Measurements from ENCODE around the gene CAMSAP1.

The CAMSAP1 gene

GRCh38 chr9:135910216-135910615 lies 2.9 kb upstream of the CAMSAP1 start:
- Histone ChIP-seq H4K91ac (ENCODE audit: low read depth, low read length, poor library complexity) (no peak overlapping the region), H3K9ac (ENCODE audit: low read depth, low read length, poor library complexity) (no peak overlapping the region), H3K79me1 (ENCODE audit: low read depth, low read length) (peaks cover 3% of the 10 kb centered on the region), H4K8ac (ENCODE audit: low read depth, low read length) (no peak overlapping the region), H2BK15ac (ENCODE audit: low read length) (no peak overlapping the region), H3K18ac (ENCODE audit: low read length) (no peak overlapping the region), H3K4me3 (ENCODE audit: low read length in 2 of 2) (no peak overlapping the region), H3K27me3 (ENCODE audit: control insufficient read depth in 3 of 3, insufficient read depth in 3 of 3, low read depth in 1 of 3, low read length in 3 of 3) (no peaks in the 10 kb centered on the region), H2BK12ac (ENCODE audit: low read length) (no peak overlapping the region), H3K4ac (ENCODE audit: low read length) (no peak overlapping the region), H3K36me3 (replicated peaks in 1 of 2; ENCODE audit: control insufficient read depth in 2 of 2, insufficient read depth in 2 of 2, low read length in 2 of 2) (peaks cover 30 to 67% of the 10 kb centered on the region in 2 donors), H3K4me1 (ENCODE audit: control insufficient read depth in 2 of 2, insufficient read depth in 1 of 2, low read depth in 1 of 2, low read length in 2 of 2) (peaks cover 8 to 12% of the 10 kb centered on the region in 2 donors), H2BK120ac (ENCODE audit: low read depth, low read length) (no peak overlapping the region), H3K23ac (ENCODE audit: low read depth, low read length, poor library complexity) (no peak overlapping the region), H2AFZ (ENCODE audit: low read length) (no peak overlapping the region), H3K14ac (ENCODE audit: low read length) (no peak overlapping the region), H2BK5ac (ENCODE audit: low read length) (no peak overlapping the region), H3K27ac (replicated peaks; ENCODE audit: low read length) (no peak overlapping the region), H3K9me3 (replicated peaks in 1 of 2; ENCODE audit: control insufficient read depth in 2 of 2, insufficient read depth in 1 of 2, low read depth in 1 of 2, low read length in 2 of 2) (peaks cover 26 to 51% of the 10 kb centered on the region in 2 donors), H2AK5ac (ENCODE audit: low read depth, low read length) (no peak overlapping the region), H3K4me2 (ENCODE audit: insufficient read depth, low read length, poor library complexity, severe bottlenecking) (no peak overlapping the region)
- DNase-seq (ENCODE audit: low spot score): no peak
- WGBS, 2 donors (ENCODE audit: extremely low coverage in 2 of 2, insufficient read length in 2 of 2, insufficient replicate concordance in 1 of 2): no CpG with 5 or more reads among the region's 2 CpGs

DNA sequence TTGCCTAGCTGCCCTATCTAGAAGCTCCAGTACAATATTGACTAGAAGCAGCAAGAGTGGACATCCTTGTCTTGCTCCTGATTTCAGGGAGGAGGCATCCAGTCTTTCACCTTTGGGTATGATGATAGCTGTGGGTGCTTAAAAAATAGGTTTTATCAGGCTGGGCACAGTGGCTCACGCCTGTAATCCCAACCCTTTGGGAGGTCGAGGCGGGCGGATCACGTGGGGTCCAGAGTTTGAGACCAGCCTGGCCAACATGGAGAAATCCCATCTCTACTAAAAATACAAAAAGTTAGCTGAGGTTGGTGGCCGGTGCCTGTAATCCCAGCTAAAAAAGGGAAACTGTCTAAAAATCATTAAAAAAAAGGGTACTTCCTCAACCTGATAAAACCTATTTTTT lies 2.0 kb upstream of the CAMSAP1 start:
- no peak overlapping the region for H2BK5ac ChIP-seq (ENCODE audit: low read length)
- H3K36me3 ChIP-seq (replicated peaks in 1 of 2; ENCODE audit: control insufficient read depth in 2 of 2, insufficient read depth in 2 of 2, low read length in 2 of 2): peaks cover 21 to 67% of the 10 kb centered on the region in 2 donors
- no peak overlapping the region for H3K4me3 ChIP-seq (ENCODE audit: low read length in 2 of 2)
- no CpG with 5 or more reads among the region's 6 CpGs for WGBS, 2 donors (ENCODE audit: extremely low coverage in 2 of 2, insufficient read length in 2 of 2, insufficient replicate concordance in 1 of 2)
- no peaks in the 10 kb centered on the region for H3K27me3 ChIP-seq (ENCODE audit: control insufficient read depth in 3 of 3, insufficient read depth in 3 of 3, low read depth in 1 of 3, low read length in 3 of 3)
- no peak overlapping the region for H4K8ac ChIP-seq (ENCODE audit: low read depth, low read length)
- H2BK15ac ChIP-seq (ENCODE audit: low read length): no peak overlapping the region
- no peak overlapping the region for H3K23ac ChIP-seq (ENCODE audit: low read depth, low read length, poor library complexity)
- peaks cover 18 to 44% of the 10 kb centered on the region in 2 donors for H3K9me3 ChIP-seq (replicated peaks in 1 of 2; ENCODE audit: control insufficient read depth in 2 of 2, insufficient read depth in 1 of 2, low read depth in 1 of 2, low read length in 2 of 2)
- H3K27ac ChIP-seq (replicated peaks; ENCODE audit: low read length): no peak overlapping the region
- H3K4ac ChIP-seq (ENCODE audit: low read length): no peak overlapping the region
- H3K79me1 ChIP-seq (ENCODE audit: low read depth, low read length): peaks cover 3% of the 10 kb centered on the region
- H3K18ac ChIP-seq (ENCODE audit: low read length): no peak overlapping the region
- H3K4me2 ChIP-seq (ENCODE audit: insufficient read depth, low read length, poor library complexity, severe bottlenecking): no peak overlapping the region
- H4K91ac ChIP-seq (ENCODE audit: low read depth, low read length, poor library complexity): no peak overlapping the region
- H2AFZ ChIP-seq (ENCODE audit: low read length): no peak overlapping the region
- H3K14ac ChIP-seq (ENCODE audit: low read length): no peak overlapping the region
- H2AK5ac ChIP-seq (ENCODE audit: low read depth, low read length): no peak overlapping the region
- no peak overlapping the region for H3K9ac ChIP-seq (ENCODE audit: low read depth, low read length, poor library complexity)
- no peak for DNase-seq (ENCODE audit: low spot score)
- peaks cover 8 to 12% of the 10 kb centered on the region in 2 donors for H3K4me1 ChIP-seq (ENCODE audit: control insufficient read depth in 2 of 2, insufficient read depth in 1 of 2, low read depth in 1 of 2, low read length in 2 of 2)
- H2BK12ac ChIP-seq (ENCODE audit: low read length): no peak overlapping the region
- H2BK120ac ChIP-seq (ENCODE audit: low read depth, low read length): no peak overlapping the region

- no peak overlapping the region for H3K9ac ChIP-seq (ENCODE audit: low read depth, low read length, poor library complexity)
Observed at GRCh38 chr9:135908754-135909204, 1.4 kb upstream of the CAMSAP1 start.

DNA sequence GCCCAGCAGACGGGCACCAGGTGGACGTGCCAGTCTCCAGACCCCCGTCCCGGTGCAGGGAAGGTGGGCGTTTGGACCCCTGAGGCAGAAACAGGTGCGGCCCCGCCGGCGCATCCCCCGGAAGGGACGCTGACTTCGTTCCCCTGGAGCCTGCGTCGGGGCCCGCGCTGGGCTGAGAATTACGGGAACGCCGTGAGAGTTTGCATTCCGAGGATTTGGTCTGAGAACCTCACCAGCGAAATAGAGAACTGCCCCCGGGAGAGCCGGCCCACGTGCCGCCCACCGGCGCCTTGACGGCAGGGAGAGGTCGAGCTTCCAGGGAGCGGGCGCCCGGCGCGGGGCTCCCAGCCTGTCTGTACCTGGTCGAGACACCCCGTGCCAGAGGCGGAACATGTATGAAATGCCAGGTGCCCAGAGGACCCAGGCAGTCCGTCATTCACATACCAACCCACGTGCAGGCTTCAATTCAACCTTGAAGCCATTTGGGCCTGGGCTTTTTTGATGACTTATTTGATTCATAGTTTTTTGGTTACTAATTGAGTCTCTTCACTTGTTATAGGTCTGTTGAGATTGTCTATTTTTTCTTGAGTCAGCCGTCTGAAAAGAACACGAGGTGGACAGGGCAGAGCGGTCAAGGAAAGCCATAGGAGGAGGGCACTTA lies 877 bp upstream of the CAMSAP1 start:
- Histone ChIP-seq H4K8ac (ENCODE audit: low read depth, low read length) (no peak overlapping the region), H3K79me1 (ENCODE audit: low read depth, low read length) (peaks cover 3% of the 10 kb centered on the region), H3K14ac (ENCODE audit: low read length) (peak overlapping the region; percentile 59), H2BK12ac (ENCODE audit: low read length) (no peak overlapping the region), H3K4ac (ENCODE audit: low read length) (no peak overlapping the region), H2AFZ (ENCODE audit: low read length) (peak overlapping the region; percentile 96), H3K4me3 (ENCODE audit: low read length in 2 of 2) (peak overlapping the region; percentile 84 to 88), H2BK15ac (ENCODE audit: low read length) (peak overlapping the region; percentile 51), H2AK5ac (ENCODE audit: low read depth, low read length) (peak overlapping the region; percentile 60), H3K23ac (ENCODE audit: low read depth, low read length, poor library complexity) (peak overlapping the region; percentile 89), H4K91ac (ENCODE audit: low read depth, low read length, poor library complexity) (no peak overlapping the region), H3K4me2 (ENCODE audit: insufficient read depth, low read length, poor library complexity, severe bottlenecking) (peak overlapping the region; percentile 93), H3K4me1 (ENCODE audit: control insufficient read depth in 2 of 2, insufficient read depth in 1 of 2, low read depth in 1 of 2, low read length in 2 of 2) (peaks cover 11 to 14% of the 10 kb centered on the region in 2 donors), H2BK5ac (ENCODE audit: low read length) (peak overlapping the region; percentile 40), H2BK120ac (ENCODE audit: low read depth, low read length) (no peak overlapping the region), H3K27ac (replicated peaks; ENCODE audit: low read length) (no peak overlapping the region), H3K27me3 (ENCODE audit: control insufficient read depth in 3 of 3, insufficient read depth in 3 of 3, low read depth in 1 of 3, low read length in 3 of 3) (no peaks in the 10 kb centered on the region), H3K9ac (ENCODE audit: low read depth, low read length, poor library complexity) (peak overlapping the region; percentile 78), H3K18ac (ENCODE audit: low read length) (peak overlapping the region; percentile 91), H3K36me3 (replicated peaks in 1 of 2; ENCODE audit: control insufficient read depth in 2 of 2, insufficient read depth in 2 of 2, low read length in 2 of 2) (peaks cover 15 to 67% of the 10 kb centered on the region in 2 donors), H3K9me3 (replicated peaks in 1 of 2; ENCODE audit: control insufficient read depth in 2 of 2, insufficient read depth in 1 of 2, low read depth in 1 of 2, low read length in 2 of 2) (peaks cover 11 to 43% of the 10 kb centered on the region in 2 donors)
- WGBS, 2 donors (ENCODE audit: extremely low coverage in 2 of 2, insufficient read length in 2 of 2, insufficient replicate concordance in 1 of 2): no CpG with 5 or more reads among the region's 42 CpGs
- DNase-seq (ENCODE audit: low spot score): no peak

More at GRCh38 chr9:135908754-135909204, 1.4 kb upstream of the CAMSAP1 start:
- no peak overlapping the region for H3K4ac ChIP-seq (ENCODE audit: low read length)
- H4K8ac ChIP-seq (ENCODE audit: low read depth, low read length): no peak overlapping the region
- H2BK5ac ChIP-seq (ENCODE audit: low read length): no peak overlapping the region
- H2BK15ac ChIP-seq (ENCODE audit: low read length): no peak overlapping the region
- H3K23ac ChIP-seq (ENCODE audit: low read depth, low read length, poor library complexity): no peak overlapping the region
- H3K36me3 ChIP-seq (replicated peaks in 1 of 2; ENCODE audit: control insufficient read depth in 2 of 2, insufficient read depth in 2 of 2, low read length in 2 of 2): peaks cover 18 to 67% of the 10 kb centered on the region in 2 donors
- H3K27me3 ChIP-seq (ENCODE audit: control insufficient read depth in 3 of 3, insufficient read depth in 3 of 3, low read depth in 1 of 3, low read length in 3 of 3): no peaks in the 10 kb centered on the region
- peaks cover 3% of the 10 kb centered on the region for H3K79me1 ChIP-seq (ENCODE audit: low read depth, low read length)
- no peak overlapping the region for H2AFZ ChIP-seq (ENCODE audit: low read length)
- no peak overlapping the region for H4K91ac ChIP-seq (ENCODE audit: low read depth, low read length, poor library complexity)
- H3K4me1 ChIP-seq (ENCODE audit: control insufficient read depth in 2 of 2, insufficient read depth in 1 of 2, low read depth in 1 of 2, low read length in 2 of 2): peaks cover 9 to 12% of the 10 kb centered on the region in 2 donors
- peaks cover 15 to 43% of the 10 kb centered on the region in 2 donors for H3K9me3 ChIP-seq (replicated peaks in 1 of 2; ENCODE audit: control insufficient read depth in 2 of 2, insufficient read depth in 1 of 2, low read depth in 1 of 2, low read length in 2 of 2)
- no CpG with 5 or more reads among the region's 12 CpGs for WGBS, 2 donors (ENCODE audit: extremely low coverage in 2 of 2, insufficient read length in 2 of 2, insufficient replicate concordance in 1 of 2)
- no peak overlapping the region for H3K4me2 ChIP-seq (ENCODE audit: insufficient read depth, low read length, poor library complexity, severe bottlenecking)
- no peak overlapping the region for H2BK12ac ChIP-seq (ENCODE audit: low read length)
- DNase-seq (ENCODE audit: low spot score): no peak
- H3K27ac ChIP-seq (replicated peaks; ENCODE audit: low read length): no peak overlapping the region
- no peak overlapping the region for H2BK120ac ChIP-seq (ENCODE audit: low read depth, low read length)
- H2AK5ac ChIP-seq (ENCODE audit: low read depth, low read length): no peak overlapping the region
- no peak overlapping the region for H3K18ac ChIP-seq (ENCODE audit: low read length)
- peak overlapping the region in 1 of 2 donors; percentile 84 for H3K4me3 ChIP-seq (ENCODE audit: low read length in 2 of 2)
- H3K14ac ChIP-seq (ENCODE audit: low read length): no peak overlapping the region
